ENCODE measurements around the gene ACOT12.
A peak's percentile ranks its signal among the peaks of the same experiment; 100 is the strongest.

ACOT12 gene

GRCh38 chr5:81393783-81394718 is at the start of gene ACOT12:
ACOT12 (minus strand) TSS chr5:81394134; CDS start chr5:81394114, 20 bp downstream.
- Mint-ChIP-seq H3K4me1 (ENCODE audit: low read depth) (peaks cover 19% of the 10 kb centered on the region), H3K9me3 (peaks cover 8% of the 10 kb centered on the region), H3K27ac (no peak within 1 kb of the TSS), H3K36me3 (ENCODE audit: low read depth) (no peaks in the 10 kb centered on the region), H3K4me3 (peak within 1 kb of the TSS; percentile 48), H3K27me3 (peaks cover 56% of the 10 kb centered on the region)
- intact Hi-C loops (cut with micrococcal nuclease): no loop called here

GRCh38 chr5:81435023-81435422 is 41.1 kb upstream of the ACOT12 start:
- peaks cover 8% of the 10 kb centered on the region for H3K36me3 Mint-ChIP-seq (ENCODE audit: low read depth)
- intact Hi-C loops (cut with micrococcal nuclease): no loop called here

GRCh38 chr5:81429985-81430384 is 36.1 kb upstream of the ACOT12 start:
- Mint-ChIP-seq H3K4me1 (ENCODE audit: low read depth) (peaks cover 5% of the 10 kb centered on the region), H3K36me3 (ENCODE audit: low read depth) (peaks cover 8% of the 10 kb centered on the region), H3K27ac (no peak overlapping the region), H3K9me3 (no peaks in the 10 kb centered on the region), H3K27me3 (no peaks in the 10 kb centered on the region), H3K4me3 (no peak overlapping the region)
- intact Hi-C loops (cut with micrococcal nuclease): loop anchor here (5.0 kb wide), 3 partner anchors 77 to 422 kb away; no protein-coding TSS in a partner anchor

More at GRCh38 chr5:81435023-81435422, 41.1 kb upstream of the ACOT12 start:
- Mint-ChIP-seq H3K9me3 (no peaks in the 10 kb centered on the region), H3K4me3 (no peak overlapping the region), H3K27ac (no peak overlapping the region), H3K27me3 (no peaks in the 10 kb centered on the region), H3K4me1 (ENCODE audit: low read depth) (no peaks in the 10 kb centered on the region)

- intact Hi-C loops (cut with micrococcal nuclease): loop anchor here (5.0 kb wide), 3 partner anchors 78 to 423 kb away; no protein-coding TSS in a partner anchor
- Mint-ChIP-seq H3K4me3 (no peak overlapping the region), H3K27ac (no peak overlapping the region), H3K36me3 (ENCODE audit: low read depth) (peaks cover 4% of the 10 kb centered on the region), H3K27me3 (no peaks in the 10 kb centered on the region), H3K9me3 (no peaks in the 10 kb centered on the region), H3K4me1 (ENCODE audit: low read depth) (peaks cover 5% of the 10 kb centered on the region)
These were observed 35.4 kb upstream of the ACOT12 start for GRCh38 chr5:81429363-81429762.

- H3K27me3 Mint-ChIP-seq: no peaks in the 10 kb centered on the region
- intact Hi-C loops (cut with micrococcal nuclease): loop anchor here (5.0 kb wide), 3 partner anchors 78 to 423 kb away; no protein-coding TSS in a partner anchor
- no peak overlapping the region for H3K27ac Mint-ChIP-seq
- peaks cover 5% of the 10 kb centered on the region for H3K4me1 Mint-ChIP-seq (ENCODE audit: low read depth)
- H3K4me3 Mint-ChIP-seq: no peak overlapping the region
- H3K9me3 Mint-ChIP-seq: no peaks in the 10 kb centered on the region
- H3K36me3 Mint-ChIP-seq (ENCODE audit: low read depth): no peaks in the 10 kb centered on the region
These were observed 34.9 kb upstream of the ACOT12 start for GRCh38 chr5:81428861-81429260.

GRCh38 chr5:81428446-81428845 is 34.5 kb upstream of the ACOT12 start:
- Mint-ChIP-seq H3K27me3 (no peaks in the 10 kb centered on the region), H3K4me1 (ENCODE audit: low read depth) (peaks cover 5% of the 10 kb centered on the region), H3K9me3 (no peaks in the 10 kb centered on the region), H3K36me3 (ENCODE audit: low read depth) (no peaks in the 10 kb centered on the region), H3K4me3 (no peak overlapping the region), H3K27ac (no peak overlapping the region)
- intact Hi-C loops (cut with micrococcal nuclease): loop anchor here (5.0 kb wide), 3 partner anchors 79 to 424 kb away; no protein-coding TSS in a partner anchor

- H3K4me3 Mint-ChIP-seq: no peak overlapping the region
- no peaks in the 10 kb centered on the region for H3K9me3 Mint-ChIP-seq
- peaks cover 7% of the 10 kb centered on the region for H3K4me1 Mint-ChIP-seq (ENCODE audit: low read depth)
- no peaks in the 10 kb centered on the region for H3K36me3 Mint-ChIP-seq (ENCODE audit: low read depth)
- H3K27ac Mint-ChIP-seq: no peak overlapping the region
- intact Hi-C loops (cut with micrococcal nuclease): loop anchor here (5.0 kb wide), 3 partner anchors 80 to 425 kb away; no protein-coding TSS in a partner anchor
- H3K27me3 Mint-ChIP-seq: no peaks in the 10 kb centered on the region
These were observed 33.6 kb upstream of the ACOT12 start for GRCh38 chr5:81427566-81427965.

- H3K9me3 Mint-ChIP-seq: no peaks in the 10 kb centered on the region
- H3K4me3 Mint-ChIP-seq: no peak overlapping the region
- intact Hi-C loops (cut with micrococcal nuclease): loop anchor here (5.0 kb wide), 3 partner anchors 81 to 426 kb away; no protein-coding TSS in a partner anchor
- H3K36me3 Mint-ChIP-seq (ENCODE audit: low read depth): no peaks in the 10 kb centered on the region
- H3K27ac Mint-ChIP-seq: no peak overlapping the region
- H3K27me3 Mint-ChIP-seq: no peaks in the 10 kb centered on the region
- peaks cover 11% of the 10 kb centered on the region for H3K4me1 Mint-ChIP-seq (ENCODE audit: low read depth)
These were observed 32.6 kb upstream of the ACOT12 start for GRCh38 chr5:81426359-81427030.

- H3K9me3 Mint-ChIP-seq: no peaks in the 10 kb centered on the region
- no peak overlapping the region for H3K27ac Mint-ChIP-seq
- peaks cover 19% of the 10 kb centered on the region for H3K4me1 Mint-ChIP-seq (ENCODE audit: low read depth)
- intact Hi-C loops (cut with micrococcal nuclease): loop anchor here (1.0 to 5.0 kb wide), 4 partner anchors 82 to 800 kb away; no protein-coding TSS in a partner anchor
- H3K36me3 Mint-ChIP-seq (ENCODE audit: low read depth): no peaks in the 10 kb centered on the region
- no peaks in the 10 kb centered on the region for H3K27me3 Mint-ChIP-seq
- H3K4me3 Mint-ChIP-seq: no peak overlapping the region
These were observed 31.6 kb upstream of the ACOT12 start for GRCh38 chr5:81425569-81425968.

- H3K9me3 Mint-ChIP-seq: no peaks in the 10 kb centered on the region
- H3K4me3 Mint-ChIP-seq: no peak overlapping the region
- intact Hi-C loops (cut with micrococcal nuclease): loop anchor here (1.0 to 5.0 kb wide), 4 partner anchors 83 to 801 kb away; no protein-coding TSS in a partner anchor
- no peak overlapping the region for H3K27ac Mint-ChIP-seq
- peaks cover 27% of the 10 kb centered on the region for H3K4me1 Mint-ChIP-seq (ENCODE audit: low read depth)
- no peaks in the 10 kb centered on the region for H3K36me3 Mint-ChIP-seq (ENCODE audit: low read depth)
- no peaks in the 10 kb centered on the region for H3K27me3 Mint-ChIP-seq
These were observed 30.8 kb upstream of the ACOT12 start for GRCh38 chr5:81424728-81425127.

- Mint-ChIP-seq H3K4me3 (no peak overlapping the region), H3K4me1 (ENCODE audit: low read depth) (peaks cover 29% of the 10 kb centered on the region), H3K27me3 (no peaks in the 10 kb centered on the region), H3K9me3 (no peaks in the 10 kb centered on the region), H3K36me3 (ENCODE audit: low read depth) (no peaks in the 10 kb centered on the region), H3K27ac (no peak overlapping the region)
- intact Hi-C loops (cut with micrococcal nuclease): no loop called here
These were observed 28.7 kb upstream of the ACOT12 start for GRCh38 chr5:81422671-81423070.

GRCh38 chr5:81420039-81420667 is 26.2 kb upstream of the ACOT12 start:
- Mint-ChIP-seq H3K27me3 (no peaks in the 10 kb centered on the region), H3K36me3 (ENCODE audit: low read depth) (no peaks in the 10 kb centered on the region), H3K4me3 (no peak overlapping the region), H3K9me3 (no peaks in the 10 kb centered on the region), H3K27ac (no peak overlapping the region), H3K4me1 (ENCODE audit: low read depth) (peaks cover 24% of the 10 kb centered on the region)
- intact Hi-C loops (cut with micrococcal nuclease): no loop called here

GRCh38 chr5:81418606-81419005 is 24.7 kb upstream of the ACOT12 start:
- Mint-ChIP-seq H3K27me3 (no peaks in the 10 kb centered on the region), H3K9me3 (no peaks in the 10 kb centered on the region), H3K36me3 (ENCODE audit: low read depth) (no peaks in the 10 kb centered on the region), H3K4me3 (no peak overlapping the region), H3K27ac (no peak overlapping the region), H3K4me1 (ENCODE audit: low read depth) (peaks cover 24% of the 10 kb centered on the region)
- intact Hi-C loops (cut with micrococcal nuclease): no loop called here
